GM19467 (cell line): ENCODE results near the gene S1PR3.

Experiments used
- ATAC-seq: cut with Tn5 transposase; IDR thresholded peaks from one replicate; pipeline ENCODE4 v1.9.1; 2021; ENCODE audit warnings: mild to moderate bottlenecking, moderate library complexity; ENCODE audit not compliant: unreplicated experiment

S1PR3 gene

GRCh38 chr9:88990041-88990728, 1.1 kb upstream of the S1PR3 start:
- no peak for ATAC-seq

- ATAC-seq: no peak
Observed at GRCh38 chr9:88990729-88991065, 571 bp upstream of the S1PR3 start.

- no peak for ATAC-seq
Observed at GRCh38 chr9:88992556-88992955, 1.3 kb downstream of the S1PR3 start.

GRCh38 chr9:88993327-88993726, 2.1 kb downstream of the S1PR3 start:
- ATAC-seq: no peak

- no peak for ATAC-seq
Observed at GRCh38 chr9:88993871-88994460, 2.7 kb downstream of the S1PR3 start.

DNA sequence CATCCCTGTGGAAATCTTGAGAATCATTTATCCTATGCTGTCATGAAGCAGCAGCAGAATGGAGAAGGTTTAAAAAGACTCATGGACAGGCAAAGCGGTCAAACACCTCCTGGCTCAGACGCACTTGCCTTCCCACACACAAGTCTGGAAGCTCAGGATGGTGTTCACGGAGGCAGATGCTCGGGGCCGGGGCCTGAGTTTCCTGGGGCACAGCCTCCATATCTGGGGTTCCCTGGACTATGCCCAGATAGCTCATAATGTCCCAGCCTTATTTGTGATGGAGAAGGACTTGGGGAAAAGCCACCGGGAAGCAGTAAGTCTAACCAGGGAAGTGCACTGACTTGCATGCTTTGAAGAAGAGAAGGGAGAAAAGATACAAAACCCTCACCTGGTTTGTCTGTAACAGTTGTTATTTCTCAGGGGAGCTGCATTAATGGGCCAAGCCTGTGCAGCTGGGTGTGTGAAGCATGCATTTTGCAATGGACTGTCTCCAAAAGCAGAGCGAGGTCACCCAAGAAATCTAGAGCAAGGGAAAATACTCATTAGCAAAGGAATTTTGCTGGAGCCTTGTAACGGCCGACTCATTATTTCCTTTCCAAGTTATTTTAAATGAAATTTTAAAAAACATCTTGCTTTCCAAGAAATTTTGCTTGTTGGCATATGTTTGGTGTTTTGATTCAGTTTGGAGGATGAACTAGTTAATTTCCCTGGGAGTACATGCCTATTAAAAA, 3.4 kb downstream of the S1PR3 start:
- ATAC-seq: no peak

DNA sequence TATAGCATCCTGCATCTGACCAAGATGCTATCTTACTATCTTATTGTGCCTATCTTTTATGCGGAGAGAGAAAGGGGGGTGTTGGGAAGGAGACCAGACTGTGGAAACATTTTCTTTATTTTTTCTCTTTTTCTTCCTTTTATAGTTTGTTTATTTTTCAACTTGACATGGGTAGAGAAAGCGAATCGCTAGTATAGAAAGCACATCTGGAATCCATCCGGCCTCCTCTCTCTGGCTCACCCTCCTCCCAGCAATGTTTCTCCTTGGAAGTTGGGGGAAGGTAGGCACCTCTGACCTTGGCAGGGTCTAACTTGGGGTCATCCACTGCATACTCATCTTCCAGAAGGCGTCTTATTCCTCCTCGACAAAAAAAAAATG, 3.9 kb downstream of the S1PR3 start:
- ATAC-seq: no peak

DNA sequence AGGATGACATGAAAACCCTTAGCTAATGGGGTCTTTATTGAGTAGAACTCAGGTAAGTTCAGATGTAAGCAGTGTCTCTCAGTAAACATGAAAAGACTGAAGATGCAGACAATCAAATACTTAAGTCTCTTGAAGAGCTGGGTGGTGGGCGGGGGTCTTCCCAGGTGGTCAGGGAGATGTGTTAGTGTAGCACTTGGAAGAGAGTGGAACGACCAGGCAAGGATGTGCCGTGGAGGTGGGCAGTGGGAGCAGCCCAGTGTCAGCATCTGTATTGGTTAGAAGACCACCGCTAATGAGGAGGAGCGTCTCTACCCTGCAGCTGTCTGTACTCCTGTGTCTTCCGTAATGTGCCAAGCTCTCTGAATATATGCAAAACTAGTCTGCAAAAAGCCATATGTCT, 4.4 kb downstream of the S1PR3 start:
- ATAC-seq: no peak

DNA sequence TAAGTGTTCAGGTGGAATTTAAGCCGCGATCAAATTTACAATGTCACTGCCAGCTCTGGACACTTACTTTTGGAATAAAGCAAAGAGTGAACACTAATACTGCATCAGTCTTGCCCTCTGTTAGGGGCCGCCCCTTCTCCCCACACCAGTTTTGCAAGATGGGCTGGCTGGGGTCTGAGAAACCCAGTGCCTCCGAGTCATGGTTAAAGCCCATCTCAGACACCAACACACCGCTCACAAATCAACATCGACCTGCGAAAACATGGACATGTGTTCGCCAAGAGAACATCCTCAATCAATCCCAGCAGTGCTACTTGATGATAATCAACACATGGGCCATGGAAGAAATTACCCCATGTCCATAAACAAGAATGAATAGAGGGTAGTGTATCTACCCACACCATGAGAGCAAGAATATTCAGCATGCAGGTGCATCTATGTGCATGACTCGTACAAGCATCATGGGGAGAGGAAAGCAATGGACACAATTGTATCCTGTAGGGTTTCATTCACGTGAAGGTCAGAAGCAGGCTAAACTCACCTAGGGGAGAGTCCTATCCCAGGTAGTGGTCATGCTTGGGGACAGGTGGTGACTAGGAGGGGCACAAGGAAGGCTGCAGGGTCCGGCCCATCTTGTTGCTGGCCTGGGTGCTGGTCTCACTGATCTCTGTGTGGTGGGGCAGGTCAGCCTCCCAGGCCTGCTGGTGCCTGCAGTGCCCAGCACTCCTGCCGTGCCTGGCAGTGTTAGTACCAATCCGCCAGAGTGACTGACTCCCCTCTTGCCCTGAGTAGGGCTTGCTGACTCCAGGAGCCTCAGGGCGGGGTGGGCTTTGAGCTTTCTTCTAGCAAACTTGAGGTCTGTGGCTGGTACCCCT, 5.0 kb downstream of the S1PR3 start:
- ATAC-seq: no peak

- ATAC-seq: no peak
Observed at GRCh38 chr9:88996921-88997235, 5.6 kb downstream of the S1PR3 start.

DNA sequence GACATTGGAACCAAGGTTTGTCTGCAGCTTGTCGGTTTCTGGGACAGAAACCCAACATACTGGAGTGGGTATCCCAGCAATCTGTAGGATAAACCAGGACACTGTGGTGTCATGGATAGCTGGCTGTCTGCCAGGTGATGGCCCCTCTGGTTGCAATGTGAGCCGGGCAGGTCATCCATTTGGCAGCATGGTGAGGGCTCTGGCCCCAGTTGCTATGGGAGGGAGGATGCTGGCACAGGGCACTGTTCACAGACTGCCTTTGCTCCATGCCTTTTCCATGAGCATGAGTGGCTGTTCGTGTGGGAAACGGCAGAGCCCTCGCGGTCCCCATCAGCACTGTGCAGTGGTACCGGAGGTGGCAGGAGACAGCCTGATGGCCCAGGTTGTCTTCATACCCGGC, 6.4 kb downstream of the S1PR3 start:
- ATAC-seq: no peak

GRCh38 chr9:88998503-88998902, 7.2 kb downstream of the S1PR3 start:
- ATAC-seq: no peak

- ATAC-seq: no peak
Observed at GRCh38 chr9:88998911-88999310, 7.6 kb downstream of the S1PR3 start.

- ATAC-seq: no peak
Observed at GRCh38 chr9:89000371-89000781, 9.1 kb downstream of the S1PR3 start.

DNA sequence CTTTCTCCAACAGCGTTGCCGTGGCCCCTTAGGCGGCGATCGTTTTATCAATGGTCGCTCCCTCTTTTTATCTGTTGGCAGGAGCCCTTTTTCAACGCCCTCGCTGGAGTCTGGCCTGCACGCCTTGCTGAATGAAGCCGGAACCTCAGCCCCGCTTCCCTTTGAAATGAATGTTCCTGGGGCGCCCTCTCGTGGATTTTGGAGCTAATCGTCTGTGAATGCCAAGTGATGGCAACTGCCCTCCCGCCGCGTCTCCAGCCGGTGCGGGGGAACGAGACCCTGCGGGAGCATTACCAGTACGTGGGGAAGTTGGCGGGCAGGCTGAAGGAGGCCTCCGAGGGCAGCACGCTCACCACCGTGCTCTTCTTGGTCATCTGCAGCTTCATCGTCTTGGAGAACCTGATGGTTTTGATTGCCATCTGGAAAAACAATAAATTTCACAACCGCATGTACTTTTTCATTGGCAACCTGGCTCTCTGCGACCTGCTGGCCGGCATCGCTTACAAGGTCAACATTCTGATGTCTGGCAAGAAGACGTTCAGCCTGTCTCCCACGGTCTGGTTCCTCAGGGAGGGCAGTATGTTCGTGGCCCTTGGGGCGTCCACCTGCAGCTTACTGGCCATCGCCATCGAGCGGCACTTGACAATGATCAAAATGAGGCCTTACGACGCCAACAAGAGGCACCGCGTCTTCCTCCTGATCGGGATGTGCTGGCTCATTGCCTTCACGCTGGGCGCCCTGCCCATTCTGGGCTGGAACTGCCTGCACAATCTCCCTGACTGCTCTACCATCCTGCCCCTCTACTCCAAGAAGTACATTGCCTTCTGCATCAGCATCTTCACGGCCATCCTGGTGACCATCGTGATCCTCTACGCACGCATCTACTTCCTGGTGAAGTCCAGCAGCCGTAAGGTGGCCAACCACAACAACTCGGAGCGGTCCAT, 10.0 kb downstream of the S1PR3 start:
- ATAC-seq: no peak

DNA sequence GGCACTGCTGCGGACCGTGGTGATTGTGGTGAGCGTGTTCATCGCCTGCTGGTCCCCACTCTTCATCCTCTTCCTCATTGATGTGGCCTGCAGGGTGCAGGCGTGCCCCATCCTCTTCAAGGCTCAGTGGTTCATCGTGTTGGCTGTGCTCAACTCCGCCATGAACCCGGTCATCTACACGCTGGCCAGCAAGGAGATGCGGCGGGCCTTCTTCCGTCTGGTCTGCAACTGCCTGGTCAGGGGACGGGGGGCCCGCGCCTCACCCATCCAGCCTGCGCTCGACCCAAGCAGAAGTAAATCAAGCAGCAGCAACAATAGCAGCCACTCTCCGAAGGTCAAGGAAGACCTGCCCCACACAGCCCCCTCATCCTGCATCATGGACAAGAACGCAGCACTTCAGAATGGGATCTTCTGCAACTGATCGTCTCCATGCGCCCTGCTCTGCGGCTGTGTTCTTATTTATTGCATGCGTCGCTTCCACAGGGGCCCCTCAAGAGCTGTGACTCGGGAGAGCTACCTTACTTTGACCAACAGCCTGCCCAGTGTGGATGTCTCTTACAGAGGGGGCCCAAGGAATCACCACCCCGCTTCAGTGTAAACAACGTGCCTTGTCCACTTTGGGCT, 10.8 kb downstream of the S1PR3 start:
- ATAC-seq: no peak

DNA sequence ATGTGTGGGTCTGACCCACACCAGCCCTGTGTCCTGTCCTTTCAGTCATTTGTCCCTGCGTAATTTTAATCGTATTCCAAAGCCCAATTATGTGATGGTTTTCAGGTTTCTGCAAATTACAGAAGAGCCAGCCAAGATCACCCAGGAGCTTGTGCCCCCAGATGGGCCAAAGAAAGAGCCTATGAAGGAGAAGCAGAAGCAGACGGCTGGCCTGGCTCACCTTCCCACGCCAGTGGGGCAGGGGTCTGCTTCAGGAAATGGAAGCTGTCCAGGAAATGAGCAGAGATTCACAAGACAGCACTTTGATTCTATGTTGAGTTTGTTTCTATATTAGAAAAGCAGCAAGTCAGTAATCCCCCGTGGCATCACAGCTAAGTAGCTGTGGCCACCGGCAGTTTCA, 11.7 kb downstream of the S1PR3 start:
- no peak for ATAC-seq

DNA sequence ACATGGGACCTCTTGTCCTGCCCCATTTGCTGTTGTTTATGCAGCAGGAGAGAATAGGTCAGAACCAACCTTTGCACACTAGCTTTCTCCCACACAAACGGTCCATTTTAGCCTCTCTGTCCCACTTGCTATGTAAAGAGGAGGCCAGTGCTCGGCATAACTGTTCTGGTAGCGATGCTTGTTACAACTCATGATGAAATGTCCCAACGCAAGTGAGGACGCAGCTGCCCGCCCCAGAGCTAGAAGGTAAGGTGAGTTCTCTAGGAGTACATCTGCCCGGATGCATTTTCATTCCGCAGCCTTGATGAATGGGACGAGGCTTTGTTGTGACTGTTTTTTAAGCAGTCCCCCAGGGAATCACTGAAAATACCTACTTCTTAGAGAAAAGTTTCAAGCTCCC, 14.1 kb downstream of the S1PR3 start:
- ATAC-seq: no peak

- no peak for ATAC-seq
Observed at GRCh38 chr9:89006267-89006666, 15.0 kb downstream of the S1PR3 start.
